Measurements from ENCODE around the gene SCGB1D1.

Gene SCGB1D1

GRCh38 chr11:62190011-62190410 is at the start of gene SCGB1D1:
SCGB1D1 (plus strand) TSS chr11:62190216; CDS start chr11:62190285, 69 bp downstream.
- TF ChIP-seq CTCF (IDR thresholded peaks at IDR 0.05), result no peak

GRCh38 chr11:62140304-62141110 is 49.5 kb upstream of the SCGB1D1 start:
- no peak for TF ChIP-seq CTCF (IDR thresholded peaks at IDR 0.05)

- no peak for TF ChIP-seq CTCF (IDR thresholded peaks at IDR 0.05)
These were observed 48.6 kb upstream of the SCGB1D1 start for GRCh38 chr11:62141111-62142042.

GRCh38 chr11:62142043-62142375 is 48.0 kb upstream of the SCGB1D1 start:
- no peak for TF ChIP-seq CTCF (IDR thresholded peaks at IDR 0.05)

GRCh38 chr11:62142921-62143320 is 47.1 kb upstream of the SCGB1D1 start:
- TF ChIP-seq CTCF (IDR thresholded peaks at IDR 0.05), result no peak

GRCh38 chr11:62143727-62144126 is 46.3 kb upstream of the SCGB1D1 start:
- TF ChIP-seq CTCF (IDR thresholded peaks at IDR 0.05), result no peak; the same call in 1 of the 2 replicates

- TF ChIP-seq CTCF (IDR thresholded peaks at IDR 0.05), result no peak
These were observed 45.3 kb upstream of the SCGB1D1 start for GRCh38 chr11:62144641-62145255.
